Measurements from ENCODE around the gene ASPDH.
A peak's percentile ranks its signal among the peaks of the same experiment; 100 is the strongest.

ASPDH gene

DNA sequence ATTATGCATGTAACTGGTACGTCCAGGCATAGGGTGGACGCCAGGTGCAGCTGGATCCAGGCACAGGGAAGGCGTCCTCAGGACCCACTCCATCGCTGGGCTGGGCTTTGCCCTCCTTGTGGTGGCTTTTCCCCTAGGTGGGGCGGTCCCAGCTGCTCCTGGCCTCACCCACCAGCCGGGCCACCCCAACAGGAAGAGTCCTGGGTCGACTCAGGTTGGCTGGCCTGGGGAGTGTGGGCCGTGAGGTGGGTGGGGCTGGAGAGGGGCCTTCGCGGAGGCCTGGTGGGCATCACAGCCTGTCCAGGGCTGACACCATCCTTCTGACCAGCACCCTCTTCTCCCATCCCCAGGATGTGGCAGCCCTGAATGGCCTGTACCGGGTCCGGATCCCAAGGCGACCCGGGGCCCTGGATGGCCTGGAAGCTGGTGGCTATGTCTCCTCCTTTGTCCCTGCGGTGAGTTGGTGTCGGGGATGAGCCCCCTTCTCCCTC is 33.9 kb downstream of the ASPDH start:
- no peak for TF ChIP-seq ZFX (IDR thresholded peaks at IDR 0.05; ENCODE audit: borderline replicate concordance)
- TF ChIP-seq, protein P1, sequence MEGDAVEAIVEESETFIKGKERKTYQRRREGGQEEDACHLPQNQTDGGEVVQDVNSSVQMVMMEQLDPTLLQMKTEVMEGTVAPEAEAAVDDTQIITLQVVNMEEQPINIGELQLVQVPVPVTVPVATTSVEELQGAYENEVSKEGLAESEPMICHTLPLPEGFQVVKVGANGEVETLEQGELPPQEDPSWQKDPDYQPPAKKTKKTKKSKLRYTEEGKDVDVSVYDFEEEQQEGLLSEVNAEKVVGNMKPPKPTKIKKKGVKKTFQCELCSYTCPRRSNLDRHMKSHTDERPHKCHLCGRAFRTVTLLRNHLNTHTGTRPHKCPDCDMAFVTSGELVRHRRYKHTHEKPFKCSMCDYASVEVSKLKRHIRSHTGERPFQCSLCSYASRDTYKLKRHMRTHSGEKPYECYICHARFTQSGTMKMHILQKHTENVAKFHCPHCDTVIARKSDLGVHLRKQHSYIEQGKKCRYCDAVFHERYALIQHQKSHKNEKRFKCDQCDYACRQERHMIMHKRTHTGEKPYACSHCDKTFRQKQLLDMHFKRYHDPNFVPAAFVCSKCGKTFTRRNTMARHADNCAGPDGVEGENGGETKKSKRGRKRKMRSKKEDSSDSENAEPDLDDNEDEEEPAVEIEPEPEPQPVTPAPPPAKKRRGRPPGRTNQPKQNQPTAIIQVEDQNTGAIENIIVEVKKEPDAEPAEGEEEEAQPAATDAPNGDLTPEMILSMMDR (IDR thresholded peaks at IDR 0.05) = no peak
- H3K27ac ChIP-seq = no peak overlapping the region

DNA sequence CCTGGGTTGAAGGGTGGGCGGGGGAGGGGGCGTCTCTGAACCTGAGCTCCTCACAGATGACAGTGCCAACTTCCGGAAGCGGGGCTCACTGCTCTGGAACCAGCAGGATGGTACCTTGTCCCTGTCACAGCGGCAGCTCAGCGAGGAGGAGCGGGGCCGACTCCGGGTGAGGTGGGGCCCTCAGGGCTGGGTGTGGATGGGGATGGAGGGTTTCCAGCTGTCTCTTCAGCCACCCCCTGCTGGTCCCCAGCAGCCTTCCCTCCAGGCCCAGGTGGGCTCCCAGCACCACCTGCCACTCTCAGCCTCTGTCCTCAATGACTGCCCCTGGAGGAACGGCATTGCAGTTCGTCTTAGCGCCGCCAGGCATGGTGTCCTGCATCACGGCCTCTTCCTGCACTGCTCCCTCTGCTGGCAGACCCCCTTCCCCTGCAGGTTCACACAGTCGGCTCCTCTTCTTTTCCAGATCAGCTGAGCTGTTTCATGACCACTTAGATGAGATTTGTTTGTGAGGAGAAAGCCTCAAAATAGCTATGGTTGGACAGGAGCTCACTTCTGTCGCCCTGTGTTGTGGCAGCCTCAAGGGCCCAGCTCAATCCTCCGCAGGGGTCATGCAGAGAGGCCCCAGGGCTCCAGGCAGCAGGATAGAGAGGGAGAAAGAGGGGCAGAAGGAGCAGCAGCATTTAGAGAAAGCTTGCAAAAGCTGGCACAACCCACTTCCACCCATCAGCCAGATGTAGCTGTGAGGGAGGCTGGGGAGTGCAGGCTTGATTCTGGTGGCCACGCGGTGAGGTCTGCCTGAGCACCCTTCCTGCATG is 34.6 kb downstream of the ASPDH start:
- no peak overlapping the region for H3K27ac ChIP-seq
- TF ChIP-seq, protein P1 (IDR thresholded peaks at IDR 0.05) = peak; percentile 58
- TF ChIP-seq ZFX (IDR thresholded peaks at IDR 0.05; ENCODE audit: borderline replicate concordance) = no peak

DNA sequence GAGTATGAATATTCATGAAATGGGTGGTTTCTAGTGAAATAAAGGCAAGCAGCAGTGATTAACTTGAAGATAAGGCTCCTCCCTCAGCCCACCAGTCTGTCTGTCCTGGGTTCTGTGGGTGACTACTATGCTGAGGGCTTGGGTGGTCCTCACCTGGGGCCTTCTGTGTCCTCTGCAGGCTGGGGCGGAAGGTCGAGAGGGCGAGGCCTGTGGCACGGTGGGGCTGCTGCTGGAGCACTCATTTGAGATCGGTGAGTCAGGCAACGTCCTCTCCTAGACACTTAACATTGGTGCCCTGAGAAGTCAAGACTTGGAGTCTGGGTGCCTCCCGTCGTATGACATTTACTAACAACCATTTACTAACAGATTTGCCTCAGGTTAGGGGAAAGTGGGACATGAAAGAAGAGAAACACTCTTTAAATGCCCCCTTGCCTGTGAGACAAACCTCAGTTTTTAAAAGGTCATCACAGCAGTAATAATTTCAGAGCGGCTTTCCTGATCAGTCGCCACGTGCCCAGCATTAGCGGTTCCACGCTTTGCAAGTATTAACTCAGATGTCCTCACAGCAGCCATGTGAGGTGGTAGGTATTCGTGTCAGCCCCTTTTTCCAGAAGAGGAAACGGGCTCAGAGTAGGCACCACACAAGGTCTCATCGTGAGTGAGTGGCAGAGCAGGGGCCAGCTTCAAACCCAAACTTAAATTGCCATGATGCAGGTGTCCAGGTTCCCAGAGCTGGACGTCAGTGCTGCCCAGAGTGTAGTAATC is 35.8 kb downstream of the ASPDH start:
- TF ChIP-seq ZFX (IDR thresholded peaks at IDR 0.05; ENCODE audit: borderline replicate concordance) = no peak
- TF ChIP-seq, protein P1 (IDR thresholded peaks at IDR 0.05) = no peak
- H3K27ac ChIP-seq = no peak overlapping the region

DNA sequence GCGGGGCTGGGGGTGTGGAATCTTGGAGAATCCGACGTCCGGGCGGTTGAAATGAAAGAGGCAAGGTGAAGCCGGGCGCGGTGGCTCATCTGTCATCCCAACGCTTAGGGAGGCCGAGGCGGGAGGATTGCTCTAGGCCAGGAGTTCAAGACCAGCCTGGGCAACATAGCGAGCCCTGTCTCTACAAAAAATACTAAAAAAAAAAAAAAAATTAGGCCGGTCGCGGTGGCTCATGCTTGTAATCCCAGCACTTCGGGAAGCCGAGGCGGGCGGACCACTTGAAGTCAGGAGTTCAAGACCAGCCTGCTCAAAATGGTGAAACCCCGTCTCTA is 36.8 kb downstream of the ASPDH start:
- peak overlapping the region; percentile 97 for H3K27ac ChIP-seq
- TF ChIP-seq, protein P1 (IDR thresholded peaks at IDR 0.05) = no peak
- no peak for TF ChIP-seq ZFX (IDR thresholded peaks at IDR 0.05; ENCODE audit: borderline replicate concordance)

DNA sequence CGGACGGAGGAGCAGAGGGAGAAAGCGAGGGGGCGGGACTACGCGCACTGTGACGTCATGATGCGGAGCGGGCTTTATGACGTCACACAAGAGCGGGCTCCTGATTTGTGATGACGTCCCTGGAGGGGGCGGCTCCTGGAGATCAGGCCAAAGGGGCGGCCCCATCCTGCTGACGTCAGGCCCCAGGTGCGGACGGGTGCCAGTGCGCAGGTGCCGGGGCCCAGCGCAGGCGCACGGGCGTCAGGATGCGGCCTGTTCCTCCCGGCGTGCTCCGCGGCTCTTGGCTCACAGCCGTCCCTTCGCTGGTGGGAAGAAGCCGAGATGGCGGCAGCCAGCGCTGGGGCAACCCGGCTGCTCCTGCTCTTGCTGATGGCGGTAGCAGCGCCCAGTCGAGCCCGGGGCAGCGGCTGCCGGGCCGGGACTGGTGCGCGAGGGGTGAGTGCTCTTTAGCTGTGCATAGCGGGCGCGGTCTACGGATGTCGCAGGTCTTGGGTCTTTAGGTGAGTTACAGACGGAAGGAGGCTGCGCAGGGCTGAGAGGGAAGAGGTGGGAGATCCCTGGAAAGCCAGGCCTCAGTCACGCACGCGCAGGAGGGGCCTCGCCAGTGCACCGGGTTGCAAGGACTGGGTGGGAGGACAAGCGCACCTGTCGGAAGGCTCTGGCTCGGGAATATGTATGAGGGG is 37.3 kb downstream of the ASPDH start, which contains the start of the genes EMC10 and GARIN5A:
TSS of gene EMC10 (plus strand) at position 284 of the 683 bp plus-strand sequence. CDS start at position 322, 38 bp downstream.
TSS of gene GARIN5A (minus strand) at position 625 of the 683 bp plus-strand sequence. CDS start at position 165, 460 bp downstream.
- peak within 1 kb of the TSS; percentile 97 for H3K27ac ChIP-seq
- TF ChIP-seq, protein P1 (IDR thresholded peaks at IDR 0.05) = no peak
- no peak for TF ChIP-seq ZFX (IDR thresholded peaks at IDR 0.05; ENCODE audit: borderline replicate concordance)

DNA sequence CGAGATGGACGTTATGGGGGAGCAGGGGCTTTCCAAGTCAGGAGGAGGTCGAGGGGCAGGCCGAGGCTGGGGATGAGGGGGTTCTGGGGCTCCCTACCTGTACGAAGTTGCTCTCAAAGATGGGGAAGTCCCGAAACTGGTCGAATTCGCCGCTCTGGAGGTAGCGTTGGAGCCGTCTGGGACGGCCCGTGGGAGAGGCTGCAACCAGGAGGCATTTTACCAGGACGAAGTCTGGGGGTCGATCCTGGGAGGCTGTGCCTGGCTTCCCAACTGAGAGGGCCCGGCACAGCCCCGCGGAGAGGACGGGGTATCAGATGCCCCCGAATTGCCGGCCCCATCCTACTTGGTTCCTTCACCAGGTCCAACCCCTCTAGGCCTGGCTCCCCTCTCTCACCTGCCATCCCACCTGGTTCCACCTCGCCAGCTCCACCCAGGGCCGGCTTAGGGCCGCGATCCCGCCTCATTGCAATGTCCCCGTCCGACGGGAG is 37.9 kb downstream of the ASPDH start:
- no peak for TF ChIP-seq ZFX (IDR thresholded peaks at IDR 0.05; ENCODE audit: borderline replicate concordance)
- TF ChIP-seq, protein P1 (IDR thresholded peaks at IDR 0.05) = no peak

More for the DNA sequence above, 37.9 kb downstream of the ASPDH start:
- H3K27ac ChIP-seq = peak overlapping the region; percentile 97

Measured in 22Rv1 (cell line).